Tibial nerve (tissue), 4 donors: ENCODE results near the gene DENND11.

Source experiments
- EP300 ChIP-seq, 2 donors: sonication (generic); formaldehyde crosslinking; IDR thresholded peaks; one replicate each; pipeline ENCODE4 v1.6.1; 2017; ENCODE audit warnings: antibody characterized with exemption in 2 of 2, mild to moderate bottlenecking in 1 of 2
- POLR2A ChIP-seq, 2 donors: fragments of 450-650 bp; IDR thresholded peaks; one replicate each; pipeline ENCODE4 v1.6.1; 2017; ENCODE audit warnings: antibody characterized with exemption in 2 of 2, mild to moderate bottlenecking in 2 of 2, moderate library complexity in 2 of 2
- TF ChIP-seq, protein P1 (sequence below), 5 experiments: fragments of 200-600 bp in 3 of 5; fragments of 450-650 bp in 2 of 5; sonication (generic) in 3 of 5; IDR thresholded peaks; one replicate each; pipeline ENCODE4 v1.5.1; 2016 to 2019; ENCODE audit warnings: antibody characterized with exemption in 5 of 5, mild to moderate bottlenecking in 3 of 5, moderate library complexity in 2 of 5

DNA sequence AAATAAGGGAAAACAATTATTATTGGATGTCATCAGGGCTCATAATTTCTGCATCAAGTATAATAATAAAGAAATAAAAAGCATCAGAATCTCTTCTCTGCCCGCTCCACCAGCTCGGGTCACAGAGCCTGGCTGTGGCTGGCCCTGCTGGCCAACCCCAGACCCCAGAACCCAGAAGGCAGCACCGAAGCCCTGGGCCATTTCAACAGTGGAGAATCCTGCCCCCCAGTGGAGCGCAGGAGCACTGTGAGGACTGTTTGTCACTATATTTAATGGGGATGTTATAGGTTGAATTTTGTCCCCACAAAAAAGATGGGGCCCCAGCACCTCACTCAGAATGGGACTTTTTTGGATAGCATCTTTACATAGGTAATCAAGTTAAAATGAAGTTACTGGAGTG, 27.3 kb downstream of the DENND11 start:
- no peak for TF ChIP-seq POLR2A (IDR thresholded peaks at IDR 0.05)
- TF ChIP-seq, protein P1, sequence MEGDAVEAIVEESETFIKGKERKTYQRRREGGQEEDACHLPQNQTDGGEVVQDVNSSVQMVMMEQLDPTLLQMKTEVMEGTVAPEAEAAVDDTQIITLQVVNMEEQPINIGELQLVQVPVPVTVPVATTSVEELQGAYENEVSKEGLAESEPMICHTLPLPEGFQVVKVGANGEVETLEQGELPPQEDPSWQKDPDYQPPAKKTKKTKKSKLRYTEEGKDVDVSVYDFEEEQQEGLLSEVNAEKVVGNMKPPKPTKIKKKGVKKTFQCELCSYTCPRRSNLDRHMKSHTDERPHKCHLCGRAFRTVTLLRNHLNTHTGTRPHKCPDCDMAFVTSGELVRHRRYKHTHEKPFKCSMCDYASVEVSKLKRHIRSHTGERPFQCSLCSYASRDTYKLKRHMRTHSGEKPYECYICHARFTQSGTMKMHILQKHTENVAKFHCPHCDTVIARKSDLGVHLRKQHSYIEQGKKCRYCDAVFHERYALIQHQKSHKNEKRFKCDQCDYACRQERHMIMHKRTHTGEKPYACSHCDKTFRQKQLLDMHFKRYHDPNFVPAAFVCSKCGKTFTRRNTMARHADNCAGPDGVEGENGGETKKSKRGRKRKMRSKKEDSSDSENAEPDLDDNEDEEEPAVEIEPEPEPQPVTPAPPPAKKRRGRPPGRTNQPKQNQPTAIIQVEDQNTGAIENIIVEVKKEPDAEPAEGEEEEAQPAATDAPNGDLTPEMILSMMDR (IDR thresholded peaks at IDR 0.05) = peak in 3 of 5 experiments; percentile 12 to 30 (median 27)
- no peak for TF ChIP-seq EP300 (IDR thresholded peaks at IDR 0.05)
